ENCODE measurements around the gene NUP93.

DNA sequence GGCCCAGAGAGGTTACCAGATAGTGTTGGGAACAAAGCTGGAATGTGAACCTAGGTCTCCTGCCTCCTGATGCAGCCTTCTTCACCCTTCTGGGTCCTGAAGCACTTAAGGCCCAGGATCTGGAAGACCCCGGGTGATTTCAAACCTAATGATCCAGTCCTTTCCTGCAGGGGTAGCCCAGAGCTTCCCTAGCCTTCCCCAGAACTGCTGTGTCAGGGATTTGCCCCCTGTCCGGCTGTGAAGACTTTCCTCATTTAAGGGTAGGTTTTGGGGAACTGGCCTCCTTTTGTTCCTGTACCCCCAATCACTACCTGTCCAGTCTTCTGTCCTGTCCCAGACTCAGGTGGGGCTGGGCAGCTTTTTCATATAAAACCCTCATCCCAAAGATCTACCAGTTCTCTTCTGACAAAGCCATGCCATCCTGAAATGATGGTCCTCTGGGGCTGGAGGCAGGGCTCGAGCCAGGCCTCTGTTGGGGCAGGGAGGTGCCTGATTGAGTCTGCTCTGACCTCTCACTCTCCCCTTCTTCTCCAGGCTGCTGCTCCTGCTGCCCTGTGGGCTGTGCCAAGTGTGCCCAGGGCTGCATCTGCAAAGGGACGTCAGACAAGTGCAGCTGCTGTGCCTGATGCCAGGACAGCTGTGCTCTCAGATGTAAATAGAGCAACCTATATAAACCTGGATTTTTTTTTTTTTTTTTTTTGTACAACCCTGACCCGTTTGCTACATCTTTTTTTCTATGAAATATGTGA lies 46.3 kb upstream of the NUP93 start:
- no peak for TF ChIP-seq POLR2A (IDR thresholded peaks at IDR 0.05; ENCODE audit: extremely low read depth, insufficient read length)
- TF ChIP-seq, protein P1, sequence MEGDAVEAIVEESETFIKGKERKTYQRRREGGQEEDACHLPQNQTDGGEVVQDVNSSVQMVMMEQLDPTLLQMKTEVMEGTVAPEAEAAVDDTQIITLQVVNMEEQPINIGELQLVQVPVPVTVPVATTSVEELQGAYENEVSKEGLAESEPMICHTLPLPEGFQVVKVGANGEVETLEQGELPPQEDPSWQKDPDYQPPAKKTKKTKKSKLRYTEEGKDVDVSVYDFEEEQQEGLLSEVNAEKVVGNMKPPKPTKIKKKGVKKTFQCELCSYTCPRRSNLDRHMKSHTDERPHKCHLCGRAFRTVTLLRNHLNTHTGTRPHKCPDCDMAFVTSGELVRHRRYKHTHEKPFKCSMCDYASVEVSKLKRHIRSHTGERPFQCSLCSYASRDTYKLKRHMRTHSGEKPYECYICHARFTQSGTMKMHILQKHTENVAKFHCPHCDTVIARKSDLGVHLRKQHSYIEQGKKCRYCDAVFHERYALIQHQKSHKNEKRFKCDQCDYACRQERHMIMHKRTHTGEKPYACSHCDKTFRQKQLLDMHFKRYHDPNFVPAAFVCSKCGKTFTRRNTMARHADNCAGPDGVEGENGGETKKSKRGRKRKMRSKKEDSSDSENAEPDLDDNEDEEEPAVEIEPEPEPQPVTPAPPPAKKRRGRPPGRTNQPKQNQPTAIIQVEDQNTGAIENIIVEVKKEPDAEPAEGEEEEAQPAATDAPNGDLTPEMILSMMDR (IDR thresholded peaks at IDR 0.05; ENCODE audit: low read depth, low read length): no peak
